ACC112 (cell line): ENCODE measurements around the gene CPSF4L.
"Not testable (repeated sequence)": the region's sequence is repeated elsewhere in the genome, so short reads cannot be mapped to it uniquely, and the experiment has no call there.

Experiments used
- H2AFZ ChIP-seq: fragments of 200-600 bp; sonication (generic); one replicate; pipeline ENCODE4 v1.6.0; 2017; ENCODE audit warnings: antibody characterized with exemption, low read length; ENCODE audit not compliant: unreplicated experiment
- H3K27ac ChIP-seq: fragments of 200-600 bp; sonication (generic); 2 replicates; pipeline ENCODE4 v1.5.1; 2014; ENCODE audit warnings: low read depth, mild to moderate bottlenecking, antibody characterized with exemption, low read length, moderate library complexity
- H3K27me3 ChIP-seq: fragments of 200-600 bp; sonication (generic); 2 replicates; pipeline ENCODE4 v1.6.1; 2014; ENCODE audit warnings: mild to moderate bottlenecking, antibody characterized with exemption, low read length, moderate library complexity, mixed read lengths; ENCODE audit not compliant: insufficient read depth
- H3K36me3 ChIP-seq: fragments of 200-600 bp; sonication (generic); 2 replicates; pipeline ENCODE4 v1.6.1; 2016; ENCODE audit warnings: mild to moderate bottlenecking, antibody characterized with exemption, low read length, moderate library complexity, mixed read lengths; ENCODE audit not compliant: insufficient read depth
- H3K4me1 ChIP-seq: fragments of 200-600 bp; sonication (generic); one replicate; pipeline ENCODE4 v1.6.1; 2016; ENCODE audit warnings: low read length, mixed read lengths; ENCODE audit not compliant: insufficient read depth, unreplicated experiment, control insufficient read depth
- H3K4me3 ChIP-seq: fragments of 200-600 bp; sonication (generic); 2 replicates; pipeline ENCODE4 v1.5.1; 2014; ENCODE audit warnings: mild to moderate bottlenecking, low read depth, low read length
- H3K79me2 ChIP-seq: fragments of 200-600 bp; sonication (generic); one replicate; pipeline ENCODE4 v1.6.0; 2016; ENCODE audit warnings: low read length; ENCODE audit not compliant: control insufficient read depth, unreplicated experiment, insufficient read depth

Gene CPSF4L

DNA sequence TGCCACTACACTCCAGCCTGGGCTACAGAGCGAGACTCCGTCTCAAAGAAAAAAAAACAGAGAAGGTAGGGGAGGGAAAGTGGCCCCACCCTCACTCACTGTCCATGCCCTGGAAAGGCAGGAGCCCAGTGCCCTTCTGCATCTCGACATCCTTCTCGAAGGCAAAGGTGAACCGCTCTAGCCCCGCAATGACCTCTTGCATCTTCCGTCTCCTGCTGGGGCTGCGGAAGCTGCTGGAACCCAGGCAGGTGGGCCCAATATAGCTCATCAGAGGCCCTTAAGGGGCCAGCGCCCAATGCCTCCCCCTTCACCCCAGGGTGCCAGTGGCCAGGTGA lies at the start of gene CPSF4L:
Gene CPSF4L, minus strand, starts transcription at position 264 of the 335 bp plus-strand sequence. Its CDS starts 62 bp downstream, at position 202.
- Histone ChIP-seq H2AFZ (no peak within 1 kb of the TSS), H3K36me3 (no peaks in the 10 kb centered on the region), H3K27ac (no peak within 1 kb of the TSS), H3K4me3 (no peak within 1 kb of the TSS), H3K79me2 (no peaks in the 10 kb centered on the region), H3K4me1 (no peaks in the 10 kb centered on the region), H3K27me3 (no peaks in the 10 kb centered on the region)

DNA sequence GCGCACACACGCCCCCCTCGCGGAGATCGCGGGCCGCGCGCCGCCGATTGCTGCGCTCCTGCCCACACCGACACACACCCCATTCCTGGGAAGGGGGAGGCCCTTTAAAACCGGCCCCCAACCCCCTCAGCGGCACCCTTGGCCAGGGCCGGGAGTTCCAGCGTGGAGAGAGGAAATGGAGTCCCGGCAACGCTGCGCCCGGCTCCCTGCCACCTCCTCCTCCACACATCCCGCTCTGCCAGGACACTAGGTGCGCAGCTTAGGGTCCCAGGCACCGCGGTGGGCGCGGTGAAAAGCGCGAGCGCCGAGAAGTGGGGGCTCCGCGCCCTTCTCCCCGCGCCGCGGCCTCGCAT lies 49.7 kb upstream of the CPSF4L start:
- peaks cover 48% of the 10 kb centered on the region for H3K79me2 ChIP-seq
- peaks cover 30% of the 10 kb centered on the region for H3K4me1 ChIP-seq
- H3K36me3 ChIP-seq, result no peaks in the 10 kb centered on the region
- H2AFZ ChIP-seq, result peak overlapping the region; percentile 57
- no peaks in the 10 kb centered on the region for H3K27me3 ChIP-seq
- peak overlapping the region; percentile 75 for H3K27ac ChIP-seq
- peak overlapping the region; percentile 97 for H3K4me3 ChIP-seq

DNA sequence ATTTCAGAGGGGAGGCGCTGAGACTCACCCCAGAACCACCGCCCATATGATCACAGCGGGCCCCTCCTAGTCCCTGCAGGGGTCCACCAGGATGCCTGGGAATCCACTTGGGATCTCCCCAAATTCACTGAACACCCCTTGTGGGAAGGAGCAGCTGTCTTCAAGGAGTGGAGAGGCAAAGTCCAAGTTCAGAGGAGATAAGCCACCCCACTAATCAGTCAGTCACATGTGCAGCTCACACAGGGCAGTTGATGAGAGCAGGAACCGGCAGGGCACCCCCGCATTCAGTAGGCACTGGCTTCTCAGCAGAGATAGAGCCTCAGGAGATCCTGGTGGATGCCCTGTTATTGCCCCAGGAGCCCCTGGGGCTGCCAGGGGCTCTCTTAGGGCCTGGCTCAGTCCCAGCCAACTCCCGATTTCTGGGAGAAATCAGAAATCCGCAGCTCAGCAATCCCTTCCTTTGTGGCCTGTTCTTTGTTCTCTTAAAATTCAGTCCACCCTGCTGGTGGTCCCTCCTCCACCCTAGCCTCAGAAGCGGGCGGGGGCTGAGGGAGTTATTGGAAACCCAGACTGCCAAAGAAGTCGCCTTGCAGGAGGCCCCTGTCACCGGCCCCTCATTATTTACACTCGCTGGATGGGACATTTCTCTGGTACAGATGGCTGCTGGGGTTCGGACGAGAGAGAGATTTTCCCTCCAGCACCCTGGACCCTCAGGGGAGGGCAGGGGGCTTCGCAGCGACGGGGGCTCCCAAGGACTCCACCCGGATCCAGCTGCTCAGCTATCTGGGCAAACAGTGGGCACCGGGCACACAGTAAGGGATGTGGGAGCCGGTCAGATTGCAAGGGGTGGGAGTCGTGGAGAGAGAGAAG lies 48.3 kb upstream of the CPSF4L start:
- H3K4me1 ChIP-seq, result peaks cover 42% of the 10 kb centered on the region
- H3K36me3 ChIP-seq, result no peaks in the 10 kb centered on the region
- no peaks in the 10 kb centered on the region for H3K27me3 ChIP-seq
- H2AFZ ChIP-seq, result no peak overlapping the region
- peak overlapping the region; percentile 97 for H3K4me3 ChIP-seq
- H3K79me2 ChIP-seq, result peaks cover 61% of the 10 kb centered on the region
- H3K27ac ChIP-seq, result peak overlapping the region; percentile 75

DNA sequence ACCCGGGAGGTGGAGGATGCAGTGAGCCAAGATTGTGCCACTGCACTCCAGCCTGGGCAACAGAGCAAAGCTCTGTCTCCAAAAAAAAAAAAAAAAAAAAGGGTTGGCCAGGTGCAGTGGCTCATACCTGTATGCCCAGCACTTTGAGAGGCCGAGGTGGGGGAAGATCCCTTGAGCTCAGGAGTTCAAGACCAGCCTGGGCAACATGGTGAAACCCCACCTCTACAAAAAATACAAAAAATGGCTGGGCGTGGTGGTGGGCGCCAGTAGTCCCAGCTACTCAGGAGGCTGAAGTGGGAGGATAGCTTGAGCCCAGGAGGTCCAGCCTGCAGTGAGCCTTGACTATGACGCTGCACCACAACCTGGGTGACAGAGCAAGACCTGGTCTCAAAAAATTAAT lies 47.3 kb upstream of the CPSF4L start:
- H2AFZ ChIP-seq, H3K36me3 ChIP-seq, H3K27ac ChIP-seq, H3K27me3 ChIP-seq: not testable (repeated sequence)
- Histone ChIP-seq H3K4me3 (peak overlapping the region; percentile 64; the same call in 1 of the 2 replicates), H3K79me2 (peaks cover 70% of the 10 kb centered on the region), H3K4me1 (peaks cover 52% of the 10 kb centered on the region)

GRCh38 chr17:73308017-73308823 lies 46.5 kb upstream of the CPSF4L start:
- H3K36me3 ChIP-seq, result no peaks in the 10 kb centered on the region
- H3K4me1 ChIP-seq, result peaks cover 60% of the 10 kb centered on the region
- peak overlapping the region; percentile 76 for H3K27ac ChIP-seq
- H3K79me2 ChIP-seq, result peaks cover 78% of the 10 kb centered on the region
- peak overlapping the region; percentile 28 for H2AFZ ChIP-seq
- H3K4me3 ChIP-seq, result peak overlapping the region; percentile 64
- no peaks in the 10 kb centered on the region for H3K27me3 ChIP-seq

GRCh38 chr17:73307130-73307529 lies 45.5 kb upstream of the CPSF4L start:
- Histone ChIP-seq H3K27ac (peak overlapping the region; percentile 95), H3K27me3 (no peaks in the 10 kb centered on the region), H3K79me2 (peaks cover 85% of the 10 kb centered on the region), H3K4me3 (peak overlapping the region; percentile 23; the same call in 1 of the 2 replicates), H3K36me3 (no peaks in the 10 kb centered on the region), H3K4me1 (peaks cover 58% of the 10 kb centered on the region), H2AFZ (no peak overlapping the region)

DNA sequence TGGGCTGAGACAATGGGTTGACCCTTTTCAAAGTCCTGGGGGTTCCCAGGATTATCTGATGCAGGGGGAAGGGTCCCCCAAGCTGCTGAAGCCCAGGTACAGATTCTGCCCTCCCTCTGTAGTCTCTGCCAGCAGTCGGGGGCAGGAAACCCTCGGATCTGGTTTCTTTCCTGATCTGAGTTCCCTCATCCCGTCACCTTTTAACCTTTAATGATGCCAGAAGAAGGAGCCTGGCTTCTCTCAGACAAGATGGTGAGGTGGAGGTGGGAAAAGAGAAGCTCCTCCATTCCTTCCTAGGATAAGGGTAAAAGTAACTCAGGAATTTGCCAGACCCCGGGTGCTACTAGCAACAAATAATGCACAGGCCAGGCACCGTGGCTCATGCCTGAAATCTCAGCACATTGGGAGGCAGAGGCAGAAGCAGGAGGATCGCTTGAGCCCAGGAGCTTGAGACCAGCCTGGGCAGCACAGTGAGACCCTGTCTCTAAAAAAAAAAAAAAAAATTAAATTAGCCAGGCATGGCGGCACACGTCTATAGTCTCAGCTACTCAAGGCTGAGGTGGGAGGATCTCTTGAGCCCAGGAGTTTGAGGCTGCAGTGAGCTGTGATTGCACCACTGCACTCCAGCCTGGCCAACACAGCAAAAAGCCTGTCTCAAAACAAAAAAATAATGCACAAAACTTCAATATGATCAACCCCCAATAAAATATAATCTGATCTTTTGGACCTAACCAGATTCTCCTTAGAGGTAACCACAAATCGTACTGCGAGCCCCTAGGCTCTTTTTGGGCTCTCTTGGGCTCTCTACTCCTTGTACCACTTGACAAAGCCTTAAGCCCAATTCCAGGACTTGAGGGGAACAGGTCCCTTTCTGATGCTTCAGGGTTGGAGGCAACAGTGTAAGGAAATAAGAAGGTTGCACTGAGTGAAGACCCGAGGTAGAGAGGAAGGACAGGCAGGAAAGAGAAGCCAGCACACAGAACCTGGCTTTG lies 44.5 kb upstream of the CPSF4L start:
- Histone ChIP-seq H3K4me1 (peaks cover 63% of the 10 kb centered on the region), H3K4me3 (peak overlapping the region; percentile 69), H2AFZ (no peak overlapping the region), H3K79me2 (peaks cover 87% of the 10 kb centered on the region), H3K27me3 (no peaks in the 10 kb centered on the region), H3K36me3 (no peaks in the 10 kb centered on the region), H3K27ac (peak overlapping the region; percentile 95)

DNA sequence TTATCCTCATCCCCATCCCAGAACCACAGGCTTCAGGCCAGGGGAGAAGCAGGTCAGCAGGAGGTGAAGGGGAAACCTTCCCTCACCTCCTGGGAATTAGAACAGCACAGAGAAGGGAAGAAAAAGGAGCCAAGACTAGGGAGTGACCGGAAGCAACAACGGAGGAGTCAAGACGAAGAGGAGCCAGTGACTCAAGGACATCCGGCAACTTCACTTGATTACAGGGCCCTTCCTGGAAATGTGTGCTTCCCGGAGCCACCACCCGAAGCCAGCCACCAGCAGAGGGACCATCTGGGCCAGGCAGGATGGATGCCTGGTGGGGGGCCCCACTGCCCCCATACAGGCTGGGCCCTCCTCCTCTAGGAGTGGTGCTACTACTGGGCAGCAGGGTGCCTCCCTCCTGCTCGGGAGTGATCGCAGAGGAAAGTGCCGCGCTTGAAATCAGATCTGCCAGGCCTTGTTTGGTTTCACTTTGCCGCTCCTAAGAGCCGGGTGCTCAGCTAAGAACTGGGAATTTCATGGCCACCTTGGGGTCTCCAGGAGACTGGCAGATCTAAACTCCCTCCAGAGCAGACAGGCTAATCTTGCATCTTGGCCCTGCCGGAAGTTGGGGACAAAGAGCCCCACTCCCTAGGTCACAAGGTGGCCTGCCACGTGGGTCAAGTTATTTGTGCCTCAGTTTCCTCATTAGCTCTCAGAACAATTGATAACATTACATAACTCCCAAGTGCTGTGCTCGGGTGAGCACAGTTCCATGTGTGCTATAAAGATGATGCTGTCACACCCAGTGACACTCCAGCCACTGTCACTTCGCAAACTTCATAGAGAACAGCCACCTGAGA lies 43.5 kb upstream of the CPSF4L start:
- H3K27ac ChIP-seq, result peak overlapping the region; percentile 95
- H2AFZ ChIP-seq, result no peak overlapping the region
- H3K79me2 ChIP-seq, result peaks cover 89% of the 10 kb centered on the region
- H3K4me1 ChIP-seq, result peaks cover 63% of the 10 kb centered on the region
- no peaks in the 10 kb centered on the region for H3K36me3 ChIP-seq
- H3K4me3 ChIP-seq, result peak overlapping the region; percentile 69
- H3K27me3 ChIP-seq, result no peaks in the 10 kb centered on the region

DNA sequence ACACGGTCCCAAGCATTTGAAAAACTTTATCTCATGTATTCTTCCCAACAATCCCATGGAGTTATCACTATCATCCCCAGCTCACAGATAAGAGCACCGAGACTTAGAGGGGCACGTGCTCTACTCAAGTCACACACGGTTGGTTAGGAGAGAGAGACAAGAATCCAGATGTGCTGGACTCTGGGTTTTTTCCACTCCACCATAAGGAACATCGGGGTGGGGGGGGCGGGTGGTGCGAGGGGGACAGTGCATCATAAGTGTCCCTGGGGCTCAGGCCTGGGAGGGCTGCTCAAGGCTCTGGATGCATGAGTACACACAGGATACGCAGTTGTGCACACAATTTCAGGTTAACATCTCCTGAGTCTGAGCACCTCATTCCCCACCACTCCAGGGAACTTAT lies 42.8 kb upstream of the CPSF4L start:
- peaks cover 89% of the 10 kb centered on the region for H3K79me2 ChIP-seq
- peaks cover 64% of the 10 kb centered on the region for H3K4me1 ChIP-seq
- no peaks in the 10 kb centered on the region for H3K27me3 ChIP-seq
- H3K4me3 ChIP-seq, result peak overlapping the region; percentile 69
- no peaks in the 10 kb centered on the region for H3K36me3 ChIP-seq
- peak overlapping the region; percentile 95 for H3K27ac ChIP-seq
- no peak overlapping the region for H2AFZ ChIP-seq
